Psoas muscle (tissue), 8 donors: Measurements from ENCODE around the gene CHCHD3. TPM values are rescaled to one million over a fixed set of nuclear protein-coding genes. Genes with fewer than 3 reads are reported as not detected.
A peak's percentile ranks its signal among the peaks of the same experiment; 100 is the strongest.

ENCODE experiments used
- ATAC-seq, 4 donors: fragments of 200-7000 bp; cut with Tn5 transposase; one replicate each; pipeline ENCODE4 v1.9.1; 2020; ENCODE audit warnings: moderate library complexity in 3 of 4, mild to moderate bottlenecking in 2 of 4
- DNase-seq, 2 donors: peaks; one replicate each; pipeline ENCODE4 v3.0.0-alpha.2; 2020
- H3K27ac ChIP-seq: fragments of 200-600 bp; one replicate; pipeline ENCODE4 v1.8.0; 2022
- H3K27me3 ChIP-seq, 3 donors: fragments of 200-600 bp in 1 of 3; one replicate each; pipeline versions ENCODE4 v1.6.1 to v1.8.0; 2013 to 2022; ENCODE audit warnings: low read length in 2 of 3, mild to moderate bottlenecking in 2 of 3, moderate library complexity in 1 of 3; ENCODE audit not compliant: insufficient read depth in 3 of 3
- H3K36me3 ChIP-seq, 2 donors: fragments of 200-600 bp in 1 of 2; one replicate each; pipeline versions ENCODE4 v1.6.1 to v1.8.0; 2013 to 2022; ENCODE audit warnings: low read depth in 1 of 2, mild to moderate bottlenecking in 1 of 2, moderate library complexity in 1 of 2; ENCODE audit not compliant: insufficient read depth in 1 of 2
- H3K4me1 ChIP-seq: fragments of 200-600 bp; one replicate; pipeline ENCODE4 v1.8.0; 2022
- H3K4me3 ChIP-seq: fragments of 200-600 bp; one replicate; pipeline ENCODE4 v1.8.0; 2022; ENCODE audit warnings: mild to moderate bottlenecking
- H3K9me3 ChIP-seq: fragments of 200-600 bp; one replicate; pipeline ENCODE4 v1.8.0; 2022
- CTCF ChIP-seq: fragments of 200-600 bp; IDR thresholded peaks from one replicate; pipeline ENCODE4 v1.8.0; 2022; ENCODE audit warnings: antibody characterized with exemption
- WGBS, 3 donors: extraction: QIAGEN DNeasy Blood & Tissue Kit; methylation state at CpG; one replicate each; pipeline versions ENCODE4 v1.1.6 to v1.1.7; 2013; 5-methylcytosine and 5-hydroxymethylcytosine counted together
- intact Hi-C, 2 donors: fragments of 100-400 bp; cut with DNase I; formaldehyde crosslinking; loops; one replicate each; pipeline versions ENCODE4 v1.11.0 to v1.14.2; 2022
- polyA plus RNA-seq, 3 donors: library from polyadenylated mRNA; stranded (reverse); fragments of 200-250 nt; gene quantifications; one replicate each; pipeline ENCODE4 v1.2.3, GENCODE V29; 2013
- total RNA-seq, 4 donors: library from RNA; stranded (reverse); fragmentation: NEBNext Ultra II Directional in 2 of 4; extraction: Animal tissue kit (Norgen Biotek cat#: 25700) in 2 of 4; gene quantifications; one replicate each; pipeline versions ENCODE4 v1.2.1 to v1.2.4, GENCODE V29; 2021 to 2023
- donor health status: healthy with polysubstance abuse.
- donor health status: DM: no; HTN: no; CAD: no; lungs with moderate emphysema.
- donor health status: Bipolar disorder and iron deficiency.
- donor health status: healthy.
- donor health status: DM: yes; HTN: yes; CAD: no.
- donor health status: DM: no; HTN: no; CAD: no.
- donor health status: DM: no; HTN: no; CAD: no.
- donor health status: DM: yes; HTN: yes; CAD: no.

The CHCHD3 gene
- total and polyA plus RNA-seq, 7 donors, result 129 to 206 (median 184) TPM

GRCh38 chr7:133050200-133050995, 31.5 kb downstream of the CHCHD3 start:
- no peak overlapping the region for H3K4me3 ChIP-seq
- intact Hi-C loops, result no loop called here
- DNase-seq (no peak), ATAC-seq (no peak)
- no peaks in the 10 kb centered on the region for H3K9me3 ChIP-seq
- H3K27ac ChIP-seq, result peak overlapping the region; percentile 76
- peaks cover 42% of the 10 kb centered on the region for H3K4me1 ChIP-seq
- WGBS, 3 donors, result 39 to 64% (median 46%) methylated on average over 5 of the region's 5 CpGs
- TF ChIP-seq CTCF, result no peak
- no peaks in the 10 kb centered on the region for H3K36me3 ChIP-seq
- no peaks in the 10 kb centered on the region for H3K27me3 ChIP-seq

- DNase-seq (no peak), ATAC-seq (no peak)
- intact Hi-C loops, result no loop called here
- Histone ChIP-seq H3K36me3 (no peaks in the 10 kb centered on the region), H3K27ac (no peak overlapping the region), H3K4me1 (peaks cover 28% of the 10 kb centered on the region), H3K4me3 (no peak overlapping the region), H3K9me3 (no peaks in the 10 kb centered on the region), H3K27me3 (no peaks in the 10 kb centered on the region)
- 88 to 93% (median 90%) methylated on average over 4 of the region's 4 CpGs for WGBS, 3 donors
- TF ChIP-seq CTCF, result no peak
These were observed 33.3 kb downstream of the CHCHD3 start for GRCh38 chr7:133048589-133048988.

GRCh38 chr7:133047321-133047720, 34.6 kb downstream of the CHCHD3 start:
- Histone ChIP-seq H3K4me1 (peaks cover 20% of the 10 kb centered on the region), H3K4me3 (no peak overlapping the region), H3K36me3 (no peaks in the 10 kb centered on the region), H3K27ac (no peak overlapping the region), H3K27me3 (no peaks in the 10 kb centered on the region), H3K9me3 (no peaks in the 10 kb centered on the region)
- TF ChIP-seq CTCF, result no peak
- intact Hi-C loops, result no loop called here
- ATAC-seq (no peak), DNase-seq (no peak)
- WGBS, 3 donors, result 59 to 73% (median 60%) methylated on average over 2 of the region's 2 CpGs

- intact Hi-C loops, result no loop called here
- ATAC-seq, result no peak
- WGBS, 3 donors, result 83 to 86% (median 86%) methylated on average over 9 of the region's 9 CpGs
These were observed 37.0 kb downstream of the CHCHD3 start for GRCh38 chr7:133044722-133045473.

More at GRCh38 chr7:133044722-133045473, 37.0 kb downstream of the CHCHD3 start:
- Histone ChIP-seq H3K27ac (no peak overlapping the region), H3K9me3 (no peaks in the 10 kb centered on the region), H3K27me3 (no peaks in the 10 kb centered on the region), H3K36me3 (no peaks in the 10 kb centered on the region), H3K4me1 (peaks cover 7% of the 10 kb centered on the region), H3K4me3 (no peak overlapping the region)
- DNase-seq, result no peak
- TF ChIP-seq CTCF, result no peak
